Skeletal muscle satellite cell (primary cell): Measurements from ENCODE around the gene ELMO3.

ENCODE experiments used
- H3K27me3 ChIP-seq: 2 replicates; pipeline ENCODE4 v1.7.0; 2013; ENCODE audit warnings: low read length; ENCODE audit not compliant: control insufficient read depth, insufficient read depth
- H3K36me3 ChIP-seq: 2 replicates; pipeline ENCODE4 v1.7.0; 2013; ENCODE audit warnings: mild to moderate bottlenecking, control low read depth, low read length; ENCODE audit not compliant: insufficient read depth
- H3K4me1 ChIP-seq: 2 replicates; pipeline ENCODE4 v1.7.0; 2013; ENCODE audit warnings: low read length; ENCODE audit not compliant: control insufficient read depth, insufficient read depth
- H3K4me2 ChIP-seq: 2 replicates; pipeline ENCODE4 v1.7.0; 2013; ENCODE audit warnings: mild to moderate bottlenecking, low read length
- H3K4me3 ChIP-seq: 2 replicates; pipeline ENCODE4 v1.7.0; 2013; ENCODE audit warnings: low read length
- H3K9ac ChIP-seq: 2 replicates; pipeline ENCODE4 v1.7.0; 2013; ENCODE audit warnings: mild to moderate bottlenecking, low read depth, low read length, moderate library complexity
- H3K9me3 ChIP-seq: replicated peaks from 2 replicates; pipeline ENCODE4 v1.7.0; 2013; ENCODE audit warnings: mild to moderate bottlenecking, control low read depth, low read length

ELMO3 gene

DNA sequence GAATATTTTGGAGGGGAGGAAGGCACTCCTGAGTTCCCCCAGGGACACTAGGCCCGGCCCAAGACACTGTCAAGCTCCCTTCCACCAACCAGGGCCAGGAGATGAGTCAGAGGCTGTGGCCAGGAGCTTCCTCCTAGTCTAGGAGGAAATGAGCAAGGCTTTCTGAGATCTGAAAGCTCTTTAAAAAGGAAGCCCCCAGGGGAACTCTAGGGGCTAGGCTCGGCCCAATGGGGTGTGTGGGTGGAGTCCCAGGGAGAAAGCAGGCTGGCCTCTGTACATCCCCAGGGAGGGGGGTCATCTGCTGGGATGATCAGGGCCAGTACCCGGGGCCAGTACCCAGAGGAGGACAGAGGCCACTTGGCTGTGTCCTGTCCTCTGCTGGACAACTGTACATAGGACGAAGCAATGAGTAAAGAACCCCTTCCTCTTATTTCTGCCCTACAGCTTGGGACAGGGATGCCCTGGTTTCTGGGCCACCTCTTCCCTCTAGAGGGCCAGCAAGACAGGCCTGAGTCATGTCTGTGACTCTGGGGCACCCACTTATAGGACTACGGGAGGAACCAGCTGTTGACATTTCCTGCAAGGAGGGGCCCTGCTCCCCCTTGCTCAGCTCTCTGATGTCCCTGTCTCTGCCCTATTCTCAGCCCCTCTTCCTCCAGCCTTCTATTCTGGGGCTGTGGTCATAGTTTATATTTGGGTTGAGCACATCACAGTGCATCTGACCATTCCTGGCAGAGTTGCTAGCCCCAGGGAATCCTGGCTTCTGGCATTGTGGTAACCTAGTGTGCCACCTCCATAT lies 45.7 kb downstream of the ELMO3 start:
- no peaks in the 10 kb centered on the region for H3K27me3 ChIP-seq
- no peaks in the 10 kb centered on the region for H3K9me3 ChIP-seq
- H3K4me1 ChIP-seq: peaks cover 79% of the 10 kb centered on the region
- no peaks in the 10 kb centered on the region for H3K36me3 ChIP-seq
- peak overlapping the region; percentile 80 for H3K4me3 ChIP-seq
- H3K4me2 ChIP-seq: peak overlapping the region; percentile 86
- H3K9ac ChIP-seq: peak overlapping the region; percentile 82

DNA sequence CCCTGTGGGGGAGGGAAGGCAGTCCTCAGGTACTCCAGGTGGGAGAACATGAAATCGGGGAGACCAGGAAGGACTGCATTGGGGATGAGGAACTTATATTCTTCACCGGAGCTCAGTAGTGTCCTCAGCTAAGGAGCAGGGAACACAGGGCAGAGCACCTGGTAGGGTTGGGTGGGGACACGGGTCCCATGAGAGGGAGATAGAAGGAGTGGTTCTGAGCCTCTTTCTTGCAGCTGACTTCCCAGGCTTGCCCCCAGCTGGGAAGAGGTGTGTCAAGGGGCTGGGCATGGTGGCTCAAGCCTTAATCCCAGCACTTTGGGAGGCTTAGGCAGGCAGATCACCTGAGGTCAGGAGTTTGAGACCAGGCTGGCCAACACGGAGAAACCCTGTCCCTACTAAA lies 46.3 kb downstream of the ELMO3 start:
- no peaks in the 10 kb centered on the region for H3K27me3 ChIP-seq
- no peaks in the 10 kb centered on the region for H3K9me3 ChIP-seq
- peak overlapping the region; percentile 82 for H3K9ac ChIP-seq
- H3K36me3 ChIP-seq: no peaks in the 10 kb centered on the region
- peaks cover 79% of the 10 kb centered on the region for H3K4me1 ChIP-seq
- H3K4me3 ChIP-seq: peak overlapping the region; percentile 80
- H3K4me2 ChIP-seq: peak overlapping the region; percentile 86

DNA sequence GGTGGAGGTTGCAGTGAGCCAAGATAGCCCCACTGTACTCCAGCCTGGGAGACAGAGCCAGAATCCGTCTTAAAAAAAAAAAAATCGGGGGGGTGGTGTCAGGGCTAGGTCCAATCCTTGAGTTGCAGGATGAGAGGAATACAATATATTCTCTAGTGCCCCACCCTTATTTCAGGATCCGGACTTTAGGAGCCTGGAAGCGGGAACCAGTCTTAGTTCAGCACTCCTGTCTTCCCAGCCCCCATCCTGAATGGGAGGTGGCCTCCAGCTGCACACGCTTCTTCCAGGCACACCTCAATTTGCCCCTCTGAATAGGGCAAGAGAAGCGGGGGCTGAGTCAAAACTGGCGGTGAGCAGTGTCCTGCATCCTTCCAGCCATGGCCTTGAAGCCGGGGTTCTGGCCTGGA lies 46.7 kb downstream of the ELMO3 start:
- Histone ChIP-seq H3K36me3 (no peaks in the 10 kb centered on the region), H3K9me3 (no peaks in the 10 kb centered on the region), H3K9ac (peak overlapping the region; percentile 82), H3K27me3 (no peaks in the 10 kb centered on the region), H3K4me1 (peaks cover 74% of the 10 kb centered on the region), H3K4me3 (peak overlapping the region; percentile 80), H3K4me2 (peak overlapping the region; percentile 86)

DNA sequence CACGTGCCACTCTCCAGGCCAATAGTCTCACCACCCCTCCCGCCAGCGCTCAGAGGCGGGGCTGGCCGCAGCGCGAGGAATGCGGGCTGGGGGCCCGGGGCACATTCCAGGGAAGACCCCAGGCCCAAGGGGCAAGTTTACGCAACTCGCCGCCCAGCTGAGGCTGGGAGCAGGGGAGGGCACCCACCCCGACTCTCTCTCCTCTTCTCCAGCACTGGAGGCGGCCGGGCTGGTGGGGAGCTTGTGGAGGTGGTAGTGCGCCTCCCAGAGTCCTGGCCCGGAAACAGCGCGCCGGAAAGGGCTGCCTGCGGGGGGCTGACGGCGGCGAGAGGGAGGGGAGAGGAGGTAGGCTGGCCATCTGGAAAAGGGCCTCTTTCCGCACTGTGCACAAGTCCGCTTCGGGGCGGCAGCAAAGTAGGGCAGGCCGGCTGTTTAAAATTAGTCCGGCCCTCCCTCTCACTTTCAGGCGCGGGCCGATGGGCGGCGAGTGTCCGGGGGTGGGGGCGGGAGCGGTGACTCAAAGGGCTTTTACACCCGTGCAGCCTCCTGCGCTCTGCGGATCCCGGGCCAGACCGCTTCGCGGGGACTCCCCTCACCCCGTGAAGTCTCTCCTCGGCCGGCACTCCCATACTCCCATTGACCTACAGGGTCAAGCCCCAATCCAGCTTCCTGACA lies 47.3 kb downstream of the ELMO3 start:
- Histone ChIP-seq H3K27me3 (no peaks in the 10 kb centered on the region), H3K9ac (peak overlapping the region; percentile 82), H3K4me2 (peak overlapping the region; percentile 86), H3K4me3 (peak overlapping the region; percentile 80), H3K9me3 (no peaks in the 10 kb centered on the region), H3K4me1 (peaks cover 69% of the 10 kb centered on the region), H3K36me3 (no peaks in the 10 kb centered on the region)

DNA sequence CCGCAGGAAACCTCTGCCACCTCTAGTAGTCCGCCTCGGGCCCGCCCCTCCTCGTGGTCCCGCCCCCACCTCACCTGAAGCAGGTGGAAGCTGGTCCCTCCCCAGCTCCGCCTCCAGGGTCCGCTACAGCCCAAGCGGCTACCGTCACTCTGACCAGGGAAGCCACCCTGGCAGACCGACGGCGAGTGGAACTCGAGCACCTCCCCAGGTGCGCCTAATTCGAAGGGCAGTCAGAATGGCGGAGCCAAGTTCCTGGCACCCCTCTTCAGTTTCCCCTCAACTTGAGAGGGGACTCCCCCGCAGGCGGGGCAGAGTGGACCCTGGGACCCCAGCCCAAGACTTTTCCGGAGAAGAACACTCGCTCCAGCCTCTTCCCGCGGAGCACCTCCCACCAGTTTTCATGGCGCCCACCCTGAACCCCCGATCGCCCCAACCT lies 47.8 kb downstream of the ELMO3 start:
- Histone ChIP-seq H3K9me3 (no peaks in the 10 kb centered on the region), H3K36me3 (no peaks in the 10 kb centered on the region), H3K4me1 (peaks cover 63% of the 10 kb centered on the region), H3K4me2 (peak overlapping the region; percentile 86), H3K27me3 (no peaks in the 10 kb centered on the region), H3K4me3 (peak overlapping the region; percentile 80), H3K9ac (peak overlapping the region; percentile 82)

DNA sequence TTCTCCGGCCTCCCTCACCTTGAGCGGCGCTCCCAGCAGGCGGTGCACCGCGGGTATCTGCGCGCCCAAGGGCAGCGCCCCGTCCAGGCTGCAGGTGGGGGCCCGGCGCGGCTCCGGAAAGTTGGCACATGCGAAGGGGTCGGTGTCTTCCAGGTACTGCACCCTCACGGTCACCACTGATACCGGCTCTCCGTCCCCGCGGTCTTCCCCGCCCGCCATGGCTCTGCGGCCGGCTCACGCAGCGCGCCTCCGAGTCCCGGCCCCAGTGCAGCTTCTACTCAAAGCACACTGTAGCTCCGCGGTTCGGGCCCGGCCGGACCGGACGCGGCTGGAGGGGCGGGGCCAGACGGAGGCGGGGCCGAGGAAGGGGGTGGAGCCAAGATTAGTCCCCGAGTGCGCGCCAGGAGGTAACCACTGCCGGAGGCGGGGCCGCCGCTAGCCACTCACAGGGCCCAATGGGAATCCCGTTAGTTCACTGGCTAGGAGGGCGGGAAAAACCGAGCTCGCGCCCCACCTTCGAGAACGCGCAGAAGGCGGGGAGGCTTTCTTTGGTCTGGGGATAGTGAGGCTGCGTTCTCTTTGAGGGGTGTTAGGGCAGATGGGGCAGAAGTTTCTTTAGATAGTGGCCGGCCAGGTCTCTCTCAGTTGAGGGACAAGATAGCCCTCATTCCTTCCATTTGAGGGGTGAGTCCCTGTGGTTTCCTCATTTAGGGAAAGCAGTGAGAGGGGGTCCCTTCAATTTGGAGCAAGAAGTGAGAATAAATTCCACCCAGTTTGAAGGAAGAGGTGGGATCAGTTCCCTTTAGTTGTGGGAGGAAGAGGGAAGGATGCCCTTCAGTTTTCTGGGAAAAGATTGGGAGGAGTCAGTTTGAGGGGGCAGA lies 48.5 kb downstream of the ELMO3 start, which contains the start of gene FHOD1:
FHOD1 (minus strand) TSS at position 290 of the 881 bp plus-strand sequence; CDS start at position 219, 71 bp downstream.
- H3K27me3 ChIP-seq: no peaks in the 10 kb centered on the region
- peak within 1 kb of the TSS; percentile 80 for H3K4me3 ChIP-seq
- H3K9me3 ChIP-seq: no peaks in the 10 kb centered on the region
- H3K4me2 ChIP-seq: peak within 1 kb of the TSS; percentile 95
- H3K36me3 ChIP-seq: no peaks in the 10 kb centered on the region
- H3K4me1 ChIP-seq: peaks cover 57% of the 10 kb centered on the region
- H3K9ac ChIP-seq: peak within 1 kb of the TSS; percentile 82

DNA sequence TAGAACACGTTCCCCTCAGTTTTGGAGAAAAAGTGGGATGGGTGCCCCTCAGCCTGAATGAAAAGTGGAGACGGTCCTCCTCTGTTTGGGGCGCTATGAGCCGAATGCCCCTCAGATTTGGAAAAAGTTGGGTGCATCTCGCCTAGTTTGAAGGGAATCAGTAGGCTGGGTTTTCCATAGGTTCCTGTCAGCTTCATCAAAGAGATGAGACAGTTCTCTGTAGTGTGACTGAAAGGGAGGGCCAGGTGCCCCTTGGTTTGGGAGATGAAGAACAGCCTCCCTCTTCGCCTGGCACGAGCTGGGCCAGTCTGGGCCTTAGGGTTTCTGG lies 49.1 kb downstream of the ELMO3 start:
- Histone ChIP-seq H3K27me3 (no peaks in the 10 kb centered on the region), H3K4me3 (peak overlapping the region; percentile 80), H3K9me3 (no peaks in the 10 kb centered on the region), H3K4me2 (peak overlapping the region; percentile 95), H3K36me3 (no peaks in the 10 kb centered on the region), H3K4me1 (peaks cover 53% of the 10 kb centered on the region), H3K9ac (peak overlapping the region; percentile 75)

DNA sequence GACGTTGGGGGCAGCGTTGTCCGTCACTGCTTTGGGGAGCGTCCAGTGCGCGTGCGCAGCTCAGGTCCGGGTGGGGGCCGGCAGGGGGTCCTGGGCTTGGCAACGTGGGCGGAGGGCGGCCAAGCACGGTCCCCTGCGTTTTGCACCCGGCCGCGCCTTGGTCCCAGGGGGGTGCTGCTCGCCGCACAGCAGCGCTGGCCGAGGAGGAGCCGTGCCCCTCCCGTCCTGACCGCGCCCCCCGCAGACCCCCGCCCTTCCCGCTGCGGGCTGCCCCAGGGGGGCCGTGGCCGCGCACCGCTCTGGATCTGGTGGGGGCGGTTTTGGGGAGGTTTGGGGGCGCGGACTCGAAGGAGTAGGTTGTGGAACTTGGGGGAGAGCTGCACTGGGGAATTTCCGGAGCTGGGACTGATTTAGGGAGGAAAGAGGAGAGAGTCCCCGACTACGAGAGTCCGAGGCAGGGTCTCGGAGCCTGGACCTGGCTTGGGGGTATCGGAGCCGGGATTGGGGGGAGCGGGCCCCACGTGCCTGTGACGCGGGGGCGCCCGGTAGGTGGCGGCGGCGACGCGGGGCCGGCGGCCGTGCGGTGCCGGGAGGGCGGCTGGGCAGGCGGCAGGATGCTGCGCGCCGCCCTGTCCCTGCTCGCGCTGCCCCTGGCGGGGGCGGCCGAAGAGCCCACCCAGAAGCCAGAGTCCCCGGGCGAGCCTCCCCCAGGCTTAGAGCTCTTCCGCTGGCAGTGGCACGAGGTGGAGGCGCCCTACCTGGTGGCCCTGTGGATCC lies 49.7 kb downstream of the ELMO3 start, which contains the start of gene SLC9A5:
SLC9A5 (plus strand) TSS at position 579 of the 777 bp plus-strand sequence; CDS start at position 615, 36 bp downstream.
- Histone ChIP-seq H3K4me3 (peak within 1 kb of the TSS; percentile 80), H3K9me3 (no peaks in the 10 kb centered on the region), H3K4me1 (peaks cover 48% of the 10 kb centered on the region), H3K9ac (peak within 1 kb of the TSS; percentile 75), H3K27me3 (no peaks in the 10 kb centered on the region), H3K36me3 (no peaks in the 10 kb centered on the region), H3K4me2 (peak within 1 kb of the TSS; percentile 95)

DNA sequence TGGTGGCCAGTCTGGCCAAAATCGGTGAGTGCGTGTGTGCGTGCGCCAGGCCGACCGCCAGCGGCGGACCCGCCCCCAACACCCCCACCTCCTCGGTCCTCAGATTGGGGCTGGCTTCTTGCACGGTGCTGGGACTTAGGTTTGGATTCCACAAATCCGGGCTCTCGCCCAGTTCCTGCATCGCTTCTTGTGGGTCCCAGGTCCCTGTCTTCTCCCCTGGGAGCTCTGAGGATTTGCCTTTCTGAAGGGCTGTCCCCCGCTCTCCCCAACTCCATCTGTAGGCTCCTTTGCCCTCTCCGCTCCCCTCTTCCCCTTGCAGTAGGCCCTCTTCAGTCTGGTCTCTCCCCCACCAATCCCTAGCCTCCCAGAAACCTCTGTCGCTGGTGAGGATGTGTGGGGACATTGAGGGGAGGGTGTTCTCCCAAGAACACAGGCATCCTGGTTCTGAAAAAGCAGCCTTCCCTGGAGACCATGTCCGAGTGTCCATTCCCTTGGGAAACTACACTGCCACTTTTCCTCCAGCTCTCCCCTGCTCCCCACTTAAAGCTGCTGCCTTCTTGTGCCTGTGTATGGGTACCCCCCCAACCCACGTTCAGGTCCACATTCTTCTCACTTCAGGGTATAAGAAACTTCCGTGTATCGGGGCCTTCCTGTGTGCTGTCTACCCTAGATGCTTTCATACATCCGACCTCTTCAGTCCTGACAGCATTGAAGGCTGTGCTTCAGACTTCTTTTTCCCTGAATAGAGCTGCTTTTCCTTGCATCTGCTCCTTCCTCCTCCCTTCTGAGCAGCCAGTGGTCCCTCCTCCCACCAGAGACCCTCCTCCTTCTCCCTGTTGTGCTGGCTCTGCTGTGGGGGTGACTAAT lies 50.5 kb downstream of the ELMO3 start:
- peak overlapping the region; percentile 80 for H3K4me3 ChIP-seq
- no peaks in the 10 kb centered on the region for H3K36me3 ChIP-seq
- peaks cover 39% of the 10 kb centered on the region for H3K4me1 ChIP-seq
- peak overlapping the region; percentile 95 for H3K4me2 ChIP-seq
- H3K9ac ChIP-seq: peak overlapping the region; percentile 75
- H3K27me3 ChIP-seq: no peaks in the 10 kb centered on the region
- H3K9me3 ChIP-seq: no peaks in the 10 kb centered on the region

DNA sequence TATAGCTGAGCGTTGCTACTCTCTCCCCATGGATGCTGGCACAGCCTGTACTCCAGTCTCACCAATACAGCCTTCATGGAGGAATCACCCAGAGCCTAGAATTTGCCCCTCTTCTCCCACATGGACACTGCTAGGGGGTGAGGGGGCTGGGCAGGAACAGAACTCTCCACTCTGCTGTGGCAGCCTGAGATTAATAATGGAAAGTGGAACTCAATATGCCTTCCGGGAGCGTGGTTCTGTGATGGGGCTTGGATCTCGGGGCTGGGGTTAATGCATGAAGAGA lies 51.1 kb downstream of the ELMO3 start:
- H3K4me2 ChIP-seq: peak overlapping the region; percentile 95
- H3K9me3 ChIP-seq: no peaks in the 10 kb centered on the region
- peaks cover 34% of the 10 kb centered on the region for H3K4me1 ChIP-seq
- H3K4me3 ChIP-seq: peak overlapping the region; percentile 80
- no peak overlapping the region for H3K9ac ChIP-seq
- no peaks in the 10 kb centered on the region for H3K27me3 ChIP-seq
- H3K36me3 ChIP-seq: no peaks in the 10 kb centered on the region
